Heart left ventricle (tissue), 13 donors: ENCODE data around the gene LRRC74B.

ENCODE experiments used
- POLR2A ChIP-seq, 2 donors: fragments of 450-650 bp; IDR thresholded peaks; one replicate each; pipeline ENCODE4 v1.6.1; 2017; ENCODE audit warnings: antibody characterized with exemption in 2 of 2, mild to moderate bottlenecking in 2 of 2, moderate library complexity in 2 of 2
- TF ChIP-seq, protein P1 (sequence below), 12 donors: fragments of 200-600 bp; sonication (generic) in 4 of 12; IDR thresholded peaks; one replicate each; pipeline versions ENCODE4 v1.5.0 to v1.8.0; 2018 to 2022; ENCODE audit warnings: antibody characterized with exemption in 12 of 12, mild to moderate bottlenecking in 5 of 12
- donor health status: ischemic (EF 13 %, LVEDD 7.1; RV severe dilation, severe dysfunction).
- donor health status: DM: no; HTN: yes; CAD: no.
- donor health status: DM: no; HTN: no; CAD: no.
- donor health status: ischemic (EF 25% LVEDD 6.9; RV normal size, moderate dysfunction).
- donor health status: ischemic (EF 25% LVEDD 5.7; RV mildly dilated, moderate dysfunction).
- donor health status: ischemic (EF 35%, LVEDD 5.7; RV mildly dilated, moderate dysfunction).
- donor health status: nonischemic (EF 11% LVEDD 7.7; RV severe dilation, severe dysfunction).
- donor health status: DM: yes; HTN: yes; CAD: no.
- donor health status: PGD.
- donor health status: ischemic (EF 29% LVEDD 5.4; RV normal size, mild dysfunction).
- donor health status: nonischemic (EF 23%, LVEDD 6.1; RV moderate dilation, normal function).

DNA sequence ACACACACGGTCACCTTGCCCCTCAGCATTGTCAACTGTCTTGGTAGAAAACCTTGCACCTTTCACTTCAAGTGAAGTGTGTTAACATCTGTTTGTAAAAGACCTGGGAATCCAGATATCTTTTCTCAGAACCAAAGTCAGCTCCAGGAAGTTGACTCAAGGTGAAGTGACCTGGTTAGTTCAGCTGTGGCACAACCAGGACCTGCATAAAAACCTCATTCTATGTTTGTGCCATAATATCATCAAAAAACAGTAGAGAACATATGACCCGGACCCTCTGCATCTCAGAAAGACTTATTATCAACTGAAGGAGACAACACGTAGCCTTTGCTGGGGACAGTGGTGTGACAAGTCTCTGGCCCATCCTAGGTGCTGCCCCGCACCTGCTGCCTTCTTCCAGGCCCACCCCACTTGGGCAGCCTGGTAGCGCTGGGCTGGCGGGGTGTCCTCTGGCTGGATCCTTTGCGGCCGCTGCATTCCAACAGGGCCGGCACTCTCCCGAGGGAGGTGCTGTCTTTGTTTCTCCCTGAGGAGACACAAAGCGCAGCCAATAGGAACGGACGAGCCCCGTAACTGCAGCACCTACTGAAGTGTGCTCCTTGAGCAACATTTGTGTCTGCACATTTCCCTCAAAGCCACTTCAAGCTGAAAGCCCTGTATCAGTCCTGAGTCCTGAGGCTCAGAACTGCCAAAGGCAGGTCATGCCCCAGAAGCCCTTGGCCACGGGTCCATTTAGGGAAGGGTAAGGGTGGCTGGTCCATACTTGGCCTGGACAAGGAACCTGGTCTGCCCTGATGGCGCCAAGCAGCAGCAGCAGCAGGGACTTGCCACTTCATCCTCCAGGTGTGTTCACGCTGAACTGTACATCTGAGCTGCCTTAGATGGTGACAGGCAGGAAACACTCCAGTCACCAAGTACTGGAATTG is 25.2 kb downstream of the LRRC74B start:
- TF ChIP-seq POLR2A (IDR thresholded peaks at IDR 0.05) = no peak
- TF ChIP-seq, protein P1, sequence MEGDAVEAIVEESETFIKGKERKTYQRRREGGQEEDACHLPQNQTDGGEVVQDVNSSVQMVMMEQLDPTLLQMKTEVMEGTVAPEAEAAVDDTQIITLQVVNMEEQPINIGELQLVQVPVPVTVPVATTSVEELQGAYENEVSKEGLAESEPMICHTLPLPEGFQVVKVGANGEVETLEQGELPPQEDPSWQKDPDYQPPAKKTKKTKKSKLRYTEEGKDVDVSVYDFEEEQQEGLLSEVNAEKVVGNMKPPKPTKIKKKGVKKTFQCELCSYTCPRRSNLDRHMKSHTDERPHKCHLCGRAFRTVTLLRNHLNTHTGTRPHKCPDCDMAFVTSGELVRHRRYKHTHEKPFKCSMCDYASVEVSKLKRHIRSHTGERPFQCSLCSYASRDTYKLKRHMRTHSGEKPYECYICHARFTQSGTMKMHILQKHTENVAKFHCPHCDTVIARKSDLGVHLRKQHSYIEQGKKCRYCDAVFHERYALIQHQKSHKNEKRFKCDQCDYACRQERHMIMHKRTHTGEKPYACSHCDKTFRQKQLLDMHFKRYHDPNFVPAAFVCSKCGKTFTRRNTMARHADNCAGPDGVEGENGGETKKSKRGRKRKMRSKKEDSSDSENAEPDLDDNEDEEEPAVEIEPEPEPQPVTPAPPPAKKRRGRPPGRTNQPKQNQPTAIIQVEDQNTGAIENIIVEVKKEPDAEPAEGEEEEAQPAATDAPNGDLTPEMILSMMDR (IDR thresholded peaks at IDR 0.05) = no peak
